GM18868 (cell line): Measurements from ENCODE around the gene GABRG3.

ENCODE experiments used
- ATAC-seq: cut with Tn5 transposase; IDR thresholded peaks from one replicate; pipeline ENCODE4 v1.9.1; 2021; ENCODE audit warnings: mild to moderate bottlenecking, moderate library complexity; ENCODE audit not compliant: unreplicated experiment

GABRG3 gene

GRCh38 chr15:27487846-27488245 lies 516.9 kb downstream of the GABRG3 start:
- no peak for ATAC-seq

- no peak for ATAC-seq
These were observed 520.0 kb downstream of the GABRG3 start for GRCh38 chr15:27490867-27491595.

GRCh38 chr15:27491666-27492621 lies 521.0 kb downstream of the GABRG3 start:
- no peak for ATAC-seq

- no peak for ATAC-seq
These were observed 525.0 kb downstream of the GABRG3 start for GRCh38 chr15:27495963-27496459.

- no peak for ATAC-seq
These were observed 527.7 kb downstream of the GABRG3 start for GRCh38 chr15:27498700-27499099.

- ATAC-seq, result no peak
These were observed 528.2 kb downstream of the GABRG3 start for GRCh38 chr15:27499191-27499590.

- no peak for ATAC-seq
These were observed 528.7 kb downstream of the GABRG3 start for GRCh38 chr15:27499719-27500118.

- no peak for ATAC-seq
These were observed 529.2 kb downstream of the GABRG3 start for GRCh38 chr15:27500206-27500605.

GRCh38 chr15:27506752-27507151 lies 535.8 kb downstream of the GABRG3 start:
- no peak for ATAC-seq

- no peak for ATAC-seq
These were observed 538.0 kb downstream of the GABRG3 start for GRCh38 chr15:27509014-27509413.

- ATAC-seq, result no peak
These were observed 541.5 kb downstream of the GABRG3 start for GRCh38 chr15:27512281-27513001.

- no peak for ATAC-seq
These were observed 543.5 kb downstream of the GABRG3 start for GRCh38 chr15:27514526-27514925.

GRCh38 chr15:27527490-27528067 lies 556.6 kb downstream of the GABRG3 start:
- no peak for ATAC-seq

- ATAC-seq, result no peak
These were observed 558.4 kb downstream of the GABRG3 start for GRCh38 chr15:27529399-27529798.

- no peak for ATAC-seq
These were observed 560.0 kb downstream of the GABRG3 start for GRCh38 chr15:27530994-27531393.

GRCh38 chr15:27532358-27532757 lies 561.4 kb downstream of the GABRG3 start:
- ATAC-seq, result no peak

GRCh38 chr15:27535445-27536129 lies 564.6 kb downstream of the GABRG3 start:
- no peak for ATAC-seq

GRCh38 chr15:27538325-27538724 lies 567.3 kb downstream of the GABRG3 start:
- ATAC-seq, result no peak

GRCh38 chr15:27541581-27541980 lies 570.6 kb downstream of the GABRG3 start:
- no peak for ATAC-seq
